ENCODE results near the gene ZNF346. TPM values are rescaled to one million over a fixed set of nuclear protein-coding genes. Genes with fewer than 3 reads are reported as not detected.

The ZNF346 gene
- total RNA-seq, 1 donor from 2014 or later = 34.5 TPM

- no peak for DNase-seq
These were observed 101.4 kb downstream of the ZNF346 start for GRCh38 chr5:177123789-177124485.

GRCh38 chr5:177124486-177124991 is 102.0 kb downstream of the ZNF346 start:
- DNase-seq = no peak

DNA sequence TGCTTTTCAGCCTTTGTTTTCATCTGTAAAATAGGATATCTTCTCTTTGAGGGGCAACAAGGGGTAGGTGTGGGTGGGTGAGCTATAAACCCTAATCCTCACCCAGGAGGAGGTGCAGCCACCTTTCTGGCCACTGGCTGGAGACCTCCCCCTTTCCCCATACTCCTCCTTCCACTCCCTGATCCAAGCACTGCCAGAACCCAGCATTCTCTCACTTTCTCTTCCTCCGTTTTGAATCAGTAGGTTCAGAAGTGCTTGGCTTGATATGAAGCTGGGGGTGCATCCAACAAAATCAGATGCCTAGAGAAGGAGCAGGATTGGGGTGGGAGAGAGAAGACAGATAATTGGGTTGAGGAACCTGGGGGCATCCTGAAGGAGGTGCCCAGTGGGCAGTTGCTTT is 104.3 kb downstream of the ZNF346 start:
- DNase-seq = no peak

- no peak for DNase-seq
These were observed 106.1 kb downstream of the ZNF346 start for GRCh38 chr5:177128551-177128981.

DNA sequence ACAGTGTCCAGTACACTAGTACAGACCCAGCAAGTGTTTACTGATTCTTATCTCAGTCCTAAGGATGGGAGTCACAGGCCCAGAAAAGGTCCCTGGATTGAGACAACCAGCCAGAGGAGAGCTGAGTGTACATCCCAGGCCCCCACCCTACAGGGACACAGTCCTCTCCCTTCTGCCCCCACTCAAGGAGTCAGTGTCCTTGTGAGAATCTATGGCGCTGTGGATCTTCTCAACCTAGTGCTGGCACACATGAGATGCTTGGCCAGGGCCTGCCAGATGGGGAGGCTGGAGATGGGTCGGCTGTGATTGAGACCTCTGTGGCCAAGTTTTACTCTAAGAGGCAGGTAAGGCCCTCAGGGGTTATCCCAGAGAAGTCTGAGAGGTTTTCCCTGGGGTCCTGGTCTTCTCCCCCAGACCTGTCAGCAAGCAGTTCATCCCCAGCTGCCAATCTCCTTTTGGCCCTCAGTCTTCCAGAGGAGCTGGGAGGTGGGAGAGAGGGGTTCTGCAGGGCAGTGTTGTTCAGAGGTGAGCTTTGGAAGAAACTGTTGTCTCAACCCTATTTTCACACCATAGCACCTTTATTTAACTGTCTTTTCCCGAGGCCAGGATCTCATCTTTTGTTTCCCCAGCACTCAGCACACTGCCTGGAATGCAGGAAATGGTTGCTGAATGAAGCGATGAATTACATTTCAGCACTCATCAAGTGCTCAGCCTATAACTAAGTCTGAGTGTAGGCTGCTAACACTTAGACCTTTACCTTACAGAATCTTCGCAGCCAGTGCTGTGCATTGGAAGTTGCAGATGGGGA is 107.9 kb downstream of the ZNF346 start:
- DNase-seq = no peak

Other genes starting within 250 kb of the ZNF346 start
- 8.3 TPM for gene UNC5A, start 212.1 kb upstream of the ZNF346 start, total RNA-seq
- 0.31 TPM for gene HK3, start 123.3 kb upstream of the ZNF346 start, total RNA-seq
- 66.6 TPM for gene UIMC1, start 15.9 kb upstream of the ZNF346 start, total RNA-seq
- gene FGFR4, start 64.2 kb downstream of the ZNF346 start, total RNA-seq = 1.6 TPM
- gene NSD1, start 111.1 kb downstream of the ZNF346 start, total RNA-seq = 89.8 TPM